HG03565 (cell line): ENCODE data around the gene SDK1.

ENCODE experiments used
- ATAC-seq: cut with Tn5 transposase; IDR thresholded peaks from one replicate; pipeline ENCODE4 v1.9.1; 2021; ENCODE audit warnings: mild to moderate bottlenecking, moderate library complexity; ENCODE audit not compliant: unreplicated experiment

SDK1 gene

GRCh38 chr7:3859431-3859830 is 558.4 kb downstream of the SDK1 start:
- no peak for ATAC-seq

DNA sequence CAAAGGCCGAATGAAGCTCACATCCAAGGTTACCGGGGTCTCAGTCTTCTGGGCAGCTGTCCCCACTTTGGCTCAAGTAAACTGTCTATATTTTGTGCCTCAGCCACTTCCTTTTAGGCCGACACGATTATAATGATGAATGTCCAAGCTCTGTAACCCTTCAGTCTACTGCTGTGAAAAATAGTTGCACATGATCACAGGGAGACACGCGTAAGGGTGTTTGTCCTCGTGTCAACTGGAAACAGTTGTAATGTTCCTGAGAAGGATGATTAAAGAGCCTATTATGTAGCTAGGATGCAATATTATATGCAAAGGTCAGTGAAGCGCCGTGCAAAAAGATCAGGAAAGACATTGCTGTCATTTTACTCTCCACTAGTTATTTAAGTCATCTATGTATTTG is 559.9 kb downstream of the SDK1 start:
- no peak for ATAC-seq

DNA sequence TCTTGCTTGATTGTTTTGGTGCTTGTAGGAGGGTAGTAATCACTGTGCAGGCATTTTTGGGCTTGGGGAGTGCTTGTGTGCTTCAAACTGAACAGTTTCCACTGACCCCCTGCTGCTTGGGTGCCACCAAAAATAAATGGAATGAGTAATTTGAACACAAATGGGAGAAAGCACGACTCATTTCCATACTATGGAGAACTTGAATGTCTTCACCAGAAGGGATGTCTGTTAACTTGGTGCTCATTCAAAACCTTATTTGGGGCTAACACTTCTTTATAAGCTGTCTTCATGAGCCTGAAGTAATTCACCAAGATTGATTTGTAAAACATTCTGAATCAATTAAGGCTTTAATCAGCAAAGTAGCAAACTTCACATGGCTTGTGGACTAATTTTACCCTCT is 560.3 kb downstream of the SDK1 start:
- no peak for ATAC-seq

DNA sequence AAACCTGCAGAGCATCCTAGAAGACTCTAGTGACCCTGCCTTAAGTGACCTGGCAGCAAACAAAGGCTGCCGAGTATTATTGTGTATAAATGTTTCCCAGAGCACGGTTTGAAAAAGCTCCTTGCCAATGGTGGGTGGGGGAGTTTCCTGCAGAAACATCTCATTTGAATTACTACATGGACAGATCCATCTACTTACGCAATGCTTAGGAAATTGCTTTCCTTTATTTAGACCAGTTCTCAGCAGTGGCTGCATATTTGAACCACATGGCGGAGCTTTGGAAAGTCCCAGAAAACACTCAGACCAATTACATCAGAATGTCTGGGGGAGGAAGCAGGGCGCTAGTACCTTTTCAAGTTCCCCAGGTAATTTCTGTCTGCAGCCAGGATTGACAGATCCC is 560.9 kb downstream of the SDK1 start:
- ATAC-seq = peak; percentile 40

DNA sequence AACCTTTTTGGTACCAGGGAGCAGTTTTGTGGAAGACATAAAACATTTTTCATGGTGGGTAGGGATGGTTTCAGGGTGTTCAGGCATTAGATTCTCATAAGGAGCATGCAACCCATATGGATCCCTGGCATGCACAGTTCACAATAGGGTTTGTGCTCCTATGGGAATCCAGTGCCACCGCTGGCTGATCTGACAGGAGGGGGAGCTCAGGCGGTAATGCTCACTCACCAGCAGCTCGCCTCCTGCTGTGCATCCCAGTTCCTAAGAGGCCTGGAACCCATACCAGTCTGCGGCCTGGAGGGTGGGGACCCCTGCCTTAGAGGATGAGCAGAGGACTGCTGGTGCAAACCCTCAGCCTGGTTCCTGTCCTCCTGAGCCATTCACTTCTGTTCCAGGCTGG is 561.7 kb downstream of the SDK1 start:
- ATAC-seq = no peak

DNA sequence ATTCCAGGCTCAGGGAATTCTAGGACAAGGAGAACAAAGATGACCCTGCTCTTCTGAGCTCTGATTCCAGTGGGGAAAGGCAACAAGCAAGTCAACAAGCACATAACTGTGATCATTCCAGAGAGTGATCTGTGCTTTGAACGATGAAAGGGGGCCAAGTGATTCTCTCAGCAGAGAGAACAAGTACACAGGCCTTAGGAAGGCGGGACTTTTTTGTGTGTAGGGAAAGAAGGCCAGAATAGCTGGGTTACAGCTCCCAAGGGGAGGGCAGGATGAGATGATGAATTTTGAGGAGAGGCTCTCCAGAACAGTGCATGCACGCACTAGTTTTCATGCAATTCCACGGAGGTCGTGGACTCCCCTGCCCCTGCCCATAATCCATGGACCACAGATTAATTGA is 565.2 kb downstream of the SDK1 start:
- no peak for ATAC-seq

- ATAC-seq = no peak
Observed at GRCh38 chr7:3867863-3868262, 566.8 kb downstream of the SDK1 start.

GRCh38 chr7:3879355-3880075 is 578.5 kb downstream of the SDK1 start:
- no peak for ATAC-seq

- ATAC-seq = no peak
Observed at GRCh38 chr7:3880228-3880987, 579.4 kb downstream of the SDK1 start.

- ATAC-seq = no peak
Observed at GRCh38 chr7:3882782-3883181, 581.7 kb downstream of the SDK1 start.

- ATAC-seq = no peak
Observed at GRCh38 chr7:3884543-3884942, 583.5 kb downstream of the SDK1 start.

DNA sequence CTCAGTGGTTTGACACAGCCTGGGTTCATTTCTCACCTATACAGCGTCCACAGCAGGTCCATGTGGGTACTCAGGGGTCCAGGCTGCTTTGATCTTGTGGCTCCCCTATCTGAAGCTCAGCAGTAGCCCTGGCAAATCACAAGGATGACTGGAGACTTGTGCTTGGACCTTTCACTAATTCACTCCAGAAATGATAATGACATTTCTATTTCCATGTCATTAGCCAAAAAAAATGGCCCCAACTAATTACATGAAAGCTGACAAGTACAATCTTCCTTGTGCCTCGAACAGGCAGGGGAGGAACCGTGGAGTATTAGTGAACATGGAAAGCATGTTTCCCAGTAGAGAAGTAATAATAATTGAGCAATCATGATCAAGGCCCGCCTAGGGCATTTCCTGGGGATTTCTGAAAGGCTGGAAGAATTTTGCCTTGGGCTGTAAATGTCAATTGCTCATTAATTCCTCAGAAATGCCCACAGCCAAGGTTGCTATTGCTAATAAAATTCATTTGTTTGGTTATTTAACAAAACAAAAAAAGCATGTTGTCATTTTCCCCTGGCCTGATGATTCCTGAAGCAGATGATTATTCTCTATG is 586.1 kb downstream of the SDK1 start:
- no peak for ATAC-seq

DNA sequence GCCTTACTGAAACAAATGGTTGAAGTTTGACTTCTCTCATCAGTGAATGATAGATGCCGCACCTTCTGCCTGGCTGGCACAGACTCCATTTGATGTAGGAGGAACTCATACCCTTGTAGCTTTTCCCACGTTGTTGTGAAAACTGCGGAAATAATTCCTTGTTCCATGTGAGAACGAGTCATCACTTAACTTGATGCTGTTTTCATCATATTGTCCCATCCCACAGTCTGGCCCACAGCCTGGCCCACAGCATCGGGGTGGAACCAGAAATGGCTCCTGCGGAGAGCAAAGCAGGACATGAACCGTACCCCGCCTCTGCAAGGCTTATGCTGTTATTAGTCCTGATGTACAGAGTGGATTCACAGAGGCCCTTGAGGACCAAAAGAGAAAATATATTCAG is 587.0 kb downstream of the SDK1 start:
- ATAC-seq = no peak

DNA sequence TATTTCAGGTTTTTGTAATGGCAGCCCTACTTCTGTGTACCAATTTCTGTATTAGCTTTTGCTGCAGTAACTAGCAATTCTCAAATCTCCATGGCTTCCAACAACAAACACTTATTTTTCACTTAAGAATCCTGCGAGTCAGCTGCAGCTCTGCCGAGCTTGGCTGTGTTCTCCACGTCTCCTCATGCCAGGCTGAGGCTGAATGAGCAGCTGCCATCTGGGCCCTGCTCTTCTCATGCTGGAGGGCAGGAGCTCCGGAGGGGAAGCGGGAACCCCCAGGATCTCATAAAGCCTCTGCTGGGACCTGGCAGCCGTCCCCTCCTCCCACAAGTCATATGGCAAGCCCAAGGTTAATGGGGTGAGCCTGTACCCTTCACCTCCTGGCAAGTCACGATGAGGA is 591.1 kb downstream of the SDK1 start:
- ATAC-seq = no peak

GRCh38 chr7:3892686-3893085 is 591.6 kb downstream of the SDK1 start:
- ATAC-seq = no peak

- ATAC-seq = no peak
Observed at GRCh38 chr7:3893151-3893788, 592.2 kb downstream of the SDK1 start.

DNA sequence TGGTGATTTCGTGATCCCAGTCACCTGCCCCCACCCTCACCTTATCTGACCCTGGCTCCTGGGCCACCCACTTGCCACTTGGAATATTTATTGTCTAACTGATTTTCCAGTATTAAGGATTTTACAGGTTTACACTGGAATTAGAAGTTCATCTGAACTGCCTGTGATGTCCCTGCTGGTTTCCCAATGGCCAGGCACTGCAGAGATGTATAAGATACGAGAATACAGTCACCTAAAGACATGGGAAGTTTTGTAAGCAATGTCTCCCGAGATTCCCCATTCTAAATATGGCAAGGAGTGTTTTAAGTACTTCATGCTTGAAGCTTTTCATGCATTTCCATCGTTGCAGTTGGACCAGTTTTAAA is 592.7 kb downstream of the SDK1 start:
- no peak for ATAC-seq

DNA sequence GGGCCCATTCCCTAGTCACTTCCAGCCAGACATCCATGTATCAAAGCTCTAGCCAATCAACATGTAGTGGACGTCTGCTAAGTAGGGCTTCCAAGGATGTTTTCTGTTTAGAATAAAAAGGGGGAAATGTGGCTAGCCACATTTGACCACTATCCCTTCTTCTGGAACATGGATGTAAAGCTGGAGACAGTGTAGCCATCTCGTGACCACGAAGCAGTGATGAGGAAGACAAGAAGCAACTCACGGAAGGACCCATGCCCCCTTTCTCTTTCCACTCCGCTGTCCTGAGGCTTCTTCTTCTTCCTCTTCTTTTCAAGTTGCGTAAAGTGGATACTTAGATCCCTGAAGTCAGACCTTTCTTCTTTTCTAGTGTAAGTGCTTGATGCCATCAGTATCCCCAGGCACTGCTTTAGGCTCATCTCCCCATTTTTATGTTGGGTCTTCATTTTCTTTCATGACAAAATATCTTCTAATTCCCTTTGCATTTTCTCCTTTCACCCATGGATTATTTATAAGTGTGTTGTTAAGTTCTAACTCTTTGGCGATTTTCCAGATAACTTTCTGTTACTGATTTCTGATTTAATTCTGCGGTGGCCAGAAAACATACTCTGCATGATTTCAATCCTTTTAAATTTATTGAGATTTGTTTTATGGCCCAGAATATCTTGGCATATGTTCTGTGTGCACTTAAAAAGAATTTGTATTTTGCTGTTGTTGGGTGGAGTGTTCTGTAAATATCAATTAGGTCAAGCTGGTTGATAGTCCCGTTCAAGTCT is 594.5 kb downstream of the SDK1 start:
- ATAC-seq = no peak

DNA sequence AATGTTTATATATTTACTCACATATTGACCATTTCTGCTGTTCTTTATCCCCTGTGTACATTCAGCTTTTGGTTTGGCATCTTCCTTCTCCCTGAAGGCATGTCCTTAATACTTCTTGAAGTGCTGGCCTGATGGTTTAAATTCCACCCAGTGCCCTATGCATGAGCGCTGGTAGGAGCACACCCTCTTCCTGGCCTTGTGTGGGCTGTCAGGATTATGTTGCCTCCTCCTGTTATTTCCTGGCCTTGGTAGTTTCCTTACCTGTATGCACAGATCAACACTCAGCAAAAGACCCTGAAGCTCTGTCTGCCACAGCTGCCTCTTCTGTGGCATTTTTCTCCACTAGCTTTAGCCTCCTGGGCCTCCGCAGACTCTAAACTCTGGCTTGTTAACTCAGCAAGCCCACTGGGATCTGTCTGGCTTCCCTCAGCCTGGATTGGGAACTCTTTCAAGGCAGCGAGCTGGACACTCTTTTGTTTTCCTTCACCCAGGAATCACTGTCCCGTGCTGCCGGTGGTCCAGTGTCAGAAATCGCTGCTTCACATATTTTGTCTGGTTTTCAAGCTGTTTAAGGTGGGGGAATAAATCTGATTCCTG is 595.2 kb downstream of the SDK1 start:
- ATAC-seq = no peak
